GM19397 (cell line): ENCODE data around the gene AMT.

Experiments used
- ATAC-seq: cut with Tn5 transposase; IDR thresholded peaks from one replicate; pipeline ENCODE4 v1.9.1; 2021; ENCODE audit warnings: mild to moderate bottlenecking, moderate library complexity; ENCODE audit not compliant: unreplicated experiment

AMT gene

DNA sequence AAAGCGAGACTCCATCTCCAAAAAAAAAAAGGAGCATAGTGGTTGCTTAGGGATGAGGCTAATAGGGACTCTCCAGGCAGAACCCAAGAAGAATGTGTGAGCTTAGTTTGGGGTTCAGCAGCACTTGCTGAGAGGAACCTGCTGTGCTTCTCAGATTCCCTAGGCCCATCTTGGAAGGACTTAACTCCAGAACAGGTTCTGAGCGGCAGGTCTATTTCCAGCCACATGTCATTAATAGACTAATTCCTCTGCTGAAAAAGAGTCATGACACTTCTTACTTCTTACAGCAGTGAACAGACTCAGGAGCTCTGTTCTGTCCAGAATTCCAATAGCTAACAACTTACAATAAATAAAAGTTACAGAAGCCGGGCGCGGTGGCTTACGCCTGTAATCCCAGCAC lies 33.0 kb downstream of the AMT start:
- ATAC-seq, result no peak

DNA sequence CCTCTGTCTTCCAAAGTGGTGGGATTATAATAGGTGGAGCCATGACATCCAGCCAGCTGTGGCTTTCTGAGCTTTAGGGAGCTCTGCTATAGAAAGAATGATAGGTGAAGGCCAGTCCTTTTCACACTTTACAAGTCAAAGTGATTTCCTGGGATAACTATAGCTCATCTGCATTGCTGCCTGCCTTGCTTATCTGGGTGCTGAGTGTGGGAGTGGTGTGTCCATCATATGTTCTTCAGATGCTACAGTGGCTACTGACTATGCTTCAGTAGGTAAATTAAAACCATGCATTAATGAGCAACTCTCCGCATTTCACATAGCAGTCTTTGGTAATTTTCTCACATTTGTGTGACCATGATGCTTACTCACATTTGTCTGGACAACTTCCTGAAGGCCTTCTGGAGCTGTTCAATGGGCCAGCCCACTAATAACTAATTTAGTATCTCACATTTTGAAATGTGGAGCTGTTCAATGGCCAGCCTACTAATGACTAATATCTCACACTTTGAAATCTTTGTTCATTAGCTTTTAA lies 33.9 kb downstream of the AMT start:
- no peak for ATAC-seq

- ATAC-seq, result no peak
Observed at GRCh38 chr3:49387721-49388120, 34.6 kb downstream of the AMT start.

- no peak for ATAC-seq
Observed at GRCh38 chr3:49386056-49386756, 36.1 kb downstream of the AMT start.

- ATAC-seq, result no peak
Observed at GRCh38 chr3:49385617-49386016, 36.7 kb downstream of the AMT start.

DNA sequence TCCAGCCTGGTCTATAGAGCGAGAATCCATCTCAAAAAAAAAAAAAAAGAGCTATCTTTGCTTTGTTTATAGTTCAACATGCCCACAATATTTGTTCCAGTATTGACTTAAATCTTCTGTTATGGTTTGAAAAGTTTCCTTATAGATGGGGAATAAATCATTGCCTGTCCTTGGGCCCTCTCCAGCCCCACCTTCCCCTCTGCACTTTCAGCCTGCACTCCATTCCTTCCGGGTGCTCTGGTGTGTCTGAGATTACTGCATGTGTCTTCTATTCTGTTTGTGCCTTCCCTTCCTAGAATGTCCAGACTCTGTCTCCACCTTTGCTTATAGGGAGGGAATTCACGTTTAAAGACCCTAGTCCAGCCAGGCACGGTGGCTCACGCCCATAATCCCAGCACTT lies 38.9 kb downstream of the AMT start:
- ATAC-seq, result no peak

DNA sequence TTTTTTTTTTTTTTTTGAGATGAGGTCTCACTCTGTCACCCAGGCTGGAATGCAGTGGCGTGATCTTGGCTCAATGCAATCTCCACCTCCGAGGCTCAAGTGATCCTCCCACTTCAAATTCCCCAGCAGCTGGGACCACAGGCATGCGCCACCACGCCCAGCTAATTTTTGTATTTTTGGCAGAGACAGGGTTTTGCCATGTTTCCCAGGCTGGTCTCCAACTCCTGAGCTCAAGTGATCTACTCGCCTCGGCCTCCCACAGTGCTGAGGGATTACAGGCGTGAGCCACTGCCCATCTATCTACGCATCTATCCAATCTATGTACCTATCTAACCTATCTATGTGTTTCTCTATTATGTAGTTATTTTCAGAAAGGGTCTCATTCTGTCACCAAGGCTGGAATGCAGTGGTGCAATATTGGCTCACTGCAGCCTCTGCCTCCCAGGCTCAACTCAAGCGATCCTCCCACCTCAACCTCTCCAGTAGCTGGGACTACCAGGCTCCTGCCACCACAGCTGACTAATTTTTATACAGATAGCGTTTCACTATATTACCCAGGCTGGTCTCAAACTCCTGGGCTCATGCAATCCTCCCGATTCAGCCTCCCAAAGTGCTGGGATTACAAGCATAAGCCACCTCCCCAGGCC lies 43.9 kb downstream of the AMT start:
- ATAC-seq, result no peak

- ATAC-seq, result no peak
Observed at GRCh38 chr3:49377483-49377882, 44.8 kb downstream of the AMT start.

- ATAC-seq, result no peak
Observed at GRCh38 chr3:49371946-49372345, 50.3 kb downstream of the AMT start.

DNA sequence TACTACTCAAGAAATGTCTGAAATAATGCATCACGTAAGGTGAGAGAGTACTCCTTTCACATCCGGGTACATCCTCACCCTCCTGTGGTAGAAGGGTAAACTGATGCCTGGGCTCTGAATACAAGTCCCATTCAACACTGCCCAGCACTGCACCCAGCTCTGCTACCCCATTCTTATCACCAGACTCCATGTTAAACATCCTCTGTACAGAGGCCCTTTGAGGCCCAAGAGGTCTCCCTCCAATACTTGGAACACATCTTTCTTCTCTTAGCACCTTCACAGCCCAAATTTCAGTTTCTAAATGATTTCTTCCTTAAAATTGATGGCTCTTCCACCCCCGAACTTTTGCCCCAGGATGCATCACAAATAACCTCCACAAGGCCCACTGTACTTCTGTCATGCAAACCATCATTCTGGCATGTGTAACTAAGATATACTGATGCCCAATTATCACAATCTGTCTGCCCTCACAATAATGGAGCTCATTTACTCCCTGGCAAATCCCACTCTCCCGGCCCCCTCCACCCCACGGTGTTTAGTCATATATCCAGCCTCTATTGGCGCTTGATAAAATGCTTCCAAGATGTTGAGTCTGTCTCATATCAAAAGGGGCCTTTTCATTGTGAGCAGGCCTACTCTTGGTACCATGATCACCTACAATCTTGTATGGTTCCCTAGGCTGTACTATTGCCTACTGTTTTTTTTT lies 51.5 kb downstream of the AMT start:
- ATAC-seq, result no peak
